Thyroid gland (tissue), 4 donors: Measurements from ENCODE around the gene MVB12B. TPM values are rescaled to one million over a fixed set of nuclear protein-coding genes. Genes with fewer than 3 reads are reported as not detected.

ENCODE experiments used
- DNase-seq, 2 donors: peaks; one replicate each; pipeline ENCODE4 v3.0.0-alpha.2; 2019
- H3K27ac ChIP-seq, 3 donors: fragments of 200-600 bp; sonication (generic); 1 replicate in 2 of 3; 2 replicates in 1 of 3; pipeline ENCODE4 v1.5.1; 2016 to 2019; ENCODE audit warnings: mild to moderate bottlenecking in 1 of 3, moderate library complexity in 1 of 3
- H3K27me3 ChIP-seq: fragments of 200-600 bp; sonication (generic); one replicate; pipeline ENCODE4 v1.5.1; 2019
- H3K36me3 ChIP-seq, 2 donors: fragments of 200-600 bp; sonication (generic); one replicate each; pipeline ENCODE4 v1.5.1; 2016 to 2019
- H3K4me1 ChIP-seq, 2 donors: fragments of 200-600 bp; sonication (generic); one replicate each; pipeline ENCODE4 v1.5.1; 2017 to 2019
- H3K4me3 ChIP-seq, 3 donors: fragments of 200-600 bp; sonication (generic); replicated peaks in 1 of 3; 1 replicate in 2 of 3; 2 replicates in 1 of 3; pipeline ENCODE4 v1.5.1; 2016; ENCODE audit warnings: mild to moderate bottlenecking in 1 of 3
- H3K9me3 ChIP-seq: fragments of 200-600 bp; sonication (generic); one replicate; pipeline ENCODE4 v1.5.1; 2017
- POLR2A ChIP-seq, 2 donors: fragments of 450-650 bp; IDR thresholded peaks; one replicate each; pipeline ENCODE4 v1.6.1; 2017; ENCODE audit warnings: antibody characterized with exemption in 2 of 2, mild to moderate bottlenecking in 2 of 2, moderate library complexity in 1 of 2
- WGBS, 2 donors: methylation state at CpG; one replicate each; pipeline ENCODE4 v1.1.5; 2017; 5-methylcytosine and 5-hydroxymethylcytosine counted together
- intact Hi-C: fragments of 100-400 bp; cut with DNase I; formaldehyde crosslinking; loops from one replicate; pipeline ENCODE4 v1.15.1; 2023
- total RNA-seq, 4 donors: library from RNA; depleted of rRNA; stranded (reverse); fragments of >200 nt; gene quantifications; one replicate each; pipeline ENCODE4 v1.2.3, GENCODE V29; 2016
- TF ChIP-seq, protein P1 (sequence below), 6 experiments: fragments of 200-600 bp in 3 of 6; fragments of 450-650 bp in 3 of 6; sonication (generic) in 3 of 6; IDR thresholded peaks; one replicate each; pipeline ENCODE4 v1.5.1; 2016 to 2019; ENCODE audit warnings: antibody characterized with exemption in 6 of 6, mild to moderate bottlenecking in 2 of 6, inconsistent platforms in 1 of 6, moderate library complexity in 1 of 6

Gene MVB12B
- total RNA-seq, 4 donors from 2014 or later: 13.4 to 19.3 (median 15.5) TPM

DNA sequence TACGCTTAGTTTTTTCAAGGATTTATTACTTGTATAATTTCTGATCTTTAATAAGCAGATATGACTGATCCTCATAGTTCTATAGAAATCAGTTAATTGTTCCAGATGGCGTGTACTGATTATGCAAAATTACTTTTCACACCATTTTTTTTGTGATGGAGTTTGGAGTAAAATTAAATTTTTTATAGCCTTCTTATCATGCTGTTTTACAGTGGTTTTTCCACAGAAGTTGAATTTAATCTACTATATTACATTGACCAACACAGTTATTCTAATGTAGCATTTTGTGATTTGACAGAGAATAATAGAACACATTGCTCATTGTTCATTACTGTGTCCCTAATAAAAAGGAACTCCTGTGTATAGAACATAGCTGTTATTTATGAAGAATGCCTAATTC, 111.1 kb downstream of the MVB12B start:
- DNase-seq: no peak
- Histone ChIP-seq H3K4me1 (peaks cover 0 to 5% of the 10 kb centered on the region in 2 donors), H3K4me3 (no peak overlapping the region), H3K9me3 (no peaks in the 10 kb centered on the region), H3K27me3 (no peaks in the 10 kb centered on the region), H3K27ac (no peak overlapping the region), H3K36me3 (no peaks in the 10 kb centered on the region)
- intact Hi-C loops: no loop called here
- WGBS, 2 donors: 96% methylated on average over 2 of the region's 2 CpGs
- TF ChIP-seq POLR2A (IDR thresholded peaks at IDR 0.05): no peak
- TF ChIP-seq, protein P1, sequence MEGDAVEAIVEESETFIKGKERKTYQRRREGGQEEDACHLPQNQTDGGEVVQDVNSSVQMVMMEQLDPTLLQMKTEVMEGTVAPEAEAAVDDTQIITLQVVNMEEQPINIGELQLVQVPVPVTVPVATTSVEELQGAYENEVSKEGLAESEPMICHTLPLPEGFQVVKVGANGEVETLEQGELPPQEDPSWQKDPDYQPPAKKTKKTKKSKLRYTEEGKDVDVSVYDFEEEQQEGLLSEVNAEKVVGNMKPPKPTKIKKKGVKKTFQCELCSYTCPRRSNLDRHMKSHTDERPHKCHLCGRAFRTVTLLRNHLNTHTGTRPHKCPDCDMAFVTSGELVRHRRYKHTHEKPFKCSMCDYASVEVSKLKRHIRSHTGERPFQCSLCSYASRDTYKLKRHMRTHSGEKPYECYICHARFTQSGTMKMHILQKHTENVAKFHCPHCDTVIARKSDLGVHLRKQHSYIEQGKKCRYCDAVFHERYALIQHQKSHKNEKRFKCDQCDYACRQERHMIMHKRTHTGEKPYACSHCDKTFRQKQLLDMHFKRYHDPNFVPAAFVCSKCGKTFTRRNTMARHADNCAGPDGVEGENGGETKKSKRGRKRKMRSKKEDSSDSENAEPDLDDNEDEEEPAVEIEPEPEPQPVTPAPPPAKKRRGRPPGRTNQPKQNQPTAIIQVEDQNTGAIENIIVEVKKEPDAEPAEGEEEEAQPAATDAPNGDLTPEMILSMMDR (IDR thresholded peaks at IDR 0.05): no peak

DNA sequence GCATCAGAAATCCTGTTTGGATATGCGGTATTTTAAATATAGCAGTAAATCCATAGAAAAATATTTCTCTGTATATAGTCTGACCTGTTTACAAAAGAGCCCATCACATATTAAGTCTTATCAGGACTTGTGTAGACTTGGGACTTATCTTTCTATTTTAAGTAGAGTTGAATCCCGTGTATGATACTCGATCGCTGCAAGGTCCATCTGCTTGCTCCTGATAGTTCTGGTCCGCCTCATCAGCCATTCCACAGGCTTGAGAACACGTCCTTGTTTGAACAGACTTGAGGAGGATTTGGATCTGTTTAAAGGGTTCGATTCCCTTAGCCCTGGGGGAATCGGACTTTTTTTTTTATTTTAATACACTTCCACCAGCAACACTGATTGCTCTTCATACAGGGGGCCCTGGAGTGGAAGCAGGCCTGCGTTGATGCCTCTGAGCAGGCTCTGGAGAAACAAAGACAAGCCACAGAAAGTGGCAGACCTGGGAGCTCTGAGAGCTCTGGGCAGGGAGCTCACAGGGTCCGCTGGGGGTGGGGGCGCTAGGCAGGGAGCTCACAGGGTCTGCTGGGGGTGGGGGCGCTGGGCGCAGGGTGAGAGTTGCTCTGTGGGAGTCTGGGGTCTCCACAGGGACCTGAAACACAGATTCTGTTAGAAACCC, 112.2 kb downstream of the MVB12B start:
- WGBS, 2 donors: 91 to 92% methylated on average over 12 to 13 of the region's 13 CpGs
- intact Hi-C loops: no loop called here
- Histone ChIP-seq H3K9me3 (no peaks in the 10 kb centered on the region), H3K4me1 (peaks cover 0 to 5% of the 10 kb centered on the region in 2 donors), H3K27me3 (no peaks in the 10 kb centered on the region), H3K36me3 (no peaks in the 10 kb centered on the region), H3K27ac (no peak overlapping the region), H3K4me3 (no peak overlapping the region)
- no peak for DNase-seq
- TF ChIP-seq, protein P1 (IDR thresholded peaks at IDR 0.05): no peak

DNA sequence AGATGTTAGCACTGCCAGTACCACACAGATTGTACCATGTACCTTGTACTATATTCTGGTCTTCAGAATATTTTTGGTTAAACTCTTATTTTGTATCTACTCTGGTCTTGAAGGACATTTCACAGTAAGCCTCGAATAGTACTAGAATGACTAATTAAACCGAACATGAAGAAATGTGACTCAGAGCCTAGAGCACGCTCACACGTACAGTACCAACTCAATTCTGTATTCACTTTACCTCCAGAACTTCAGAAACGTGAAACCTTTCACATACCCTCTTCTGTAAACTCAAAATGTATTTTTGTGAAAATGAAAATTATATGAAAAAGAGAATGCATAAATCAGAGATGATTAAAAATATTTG, 112.8 kb downstream of the MVB12B start:
- no peaks in the 10 kb centered on the region for H3K36me3 ChIP-seq
- 85 to 86% methylated on average over 5 of the region's 5 CpGs for WGBS, 2 donors
- intact Hi-C loops: no loop called here
- TF ChIP-seq, protein P1 (IDR thresholded peaks at IDR 0.05): no peak
- TF ChIP-seq POLR2A (IDR thresholded peaks at IDR 0.05): no peak
- no peak overlapping the region for H3K4me3 ChIP-seq
- H3K27ac ChIP-seq: no peak overlapping the region
- no peak for DNase-seq
- peaks cover 0 to 5% of the 10 kb centered on the region in 2 donors for H3K4me1 ChIP-seq
- H3K27me3 ChIP-seq: no peaks in the 10 kb centered on the region
- no peaks in the 10 kb centered on the region for H3K9me3 ChIP-seq

DNA sequence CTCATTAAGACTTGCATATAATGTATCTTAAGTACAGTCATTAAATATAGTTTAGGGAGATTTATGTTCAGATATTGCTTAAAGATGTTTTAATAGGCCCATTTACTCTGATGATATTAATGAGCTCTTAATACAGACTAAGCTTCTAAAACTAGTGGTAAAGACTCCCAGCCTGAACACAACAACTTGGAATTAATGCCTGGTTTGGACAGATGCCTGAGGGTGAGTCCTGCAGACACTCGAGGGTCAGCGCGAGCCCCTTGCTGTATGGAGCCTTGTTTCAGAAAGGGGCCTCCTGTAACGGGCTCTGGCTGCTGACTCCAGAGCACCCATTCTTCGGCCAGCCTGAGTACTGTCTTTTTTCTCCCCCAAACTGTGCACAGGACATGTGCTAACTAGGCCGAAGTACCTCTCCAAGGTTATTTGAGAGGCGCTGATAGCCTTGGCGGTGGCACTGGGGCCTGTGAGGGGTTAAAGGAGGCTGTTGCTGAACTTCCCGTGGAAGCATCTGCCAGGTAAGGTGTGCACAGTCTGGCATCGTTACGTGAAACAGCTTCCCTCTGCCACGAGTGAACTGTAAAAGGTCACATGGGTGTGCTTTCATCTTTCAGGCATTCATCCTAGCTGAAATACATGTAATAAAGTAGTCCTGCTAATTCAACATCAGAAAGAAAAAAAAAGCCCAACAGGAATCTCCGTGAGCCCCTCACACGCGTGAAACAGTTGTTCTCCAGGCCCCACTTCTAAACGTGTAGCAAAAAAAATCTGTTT, 113.4 kb downstream of the MVB12B start:
- no peak for DNase-seq
- Histone ChIP-seq H3K4me1 (peaks cover 0 to 5% of the 10 kb centered on the region in 2 donors), H3K27me3 (no peaks in the 10 kb centered on the region), H3K36me3 (no peaks in the 10 kb centered on the region), H3K4me3 (no peak overlapping the region), H3K27ac (no peak overlapping the region), H3K9me3 (no peaks in the 10 kb centered on the region)
- intact Hi-C loops: no loop called here
- WGBS, 2 donors: 87 to 88% methylated on average over 16 of the region's 16 CpGs
- TF ChIP-seq POLR2A (IDR thresholded peaks at IDR 0.05): no peak
- TF ChIP-seq, protein P1 (IDR thresholded peaks at IDR 0.05): no peak

DNA sequence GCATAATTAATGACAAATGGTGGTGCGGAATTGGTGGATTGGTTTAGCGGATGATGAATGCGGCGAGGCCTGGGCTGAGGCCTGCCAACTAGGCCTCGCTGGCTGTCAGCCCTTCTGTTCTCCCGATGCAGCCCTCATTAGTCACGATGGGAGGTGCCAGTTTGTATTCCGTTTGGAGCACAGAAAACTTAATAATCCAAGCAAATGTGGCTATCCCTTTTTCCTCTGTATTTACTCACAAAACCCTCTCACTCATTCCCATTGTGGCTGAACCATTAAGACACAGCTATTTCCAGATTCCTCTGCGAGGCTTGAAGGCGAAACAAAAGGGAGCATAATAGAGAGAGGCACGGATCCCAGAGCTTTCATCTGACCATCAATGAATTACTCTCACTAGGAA, 114.3 kb downstream of the MVB12B start:
- peaks cover 0 to 5% of the 10 kb centered on the region in 2 donors for H3K4me1 ChIP-seq
- TF ChIP-seq, protein P1 (IDR thresholded peaks at IDR 0.05): no peak
- TF ChIP-seq POLR2A (IDR thresholded peaks at IDR 0.05): no peak
- no peaks in the 10 kb centered on the region for H3K9me3 ChIP-seq
- H3K36me3 ChIP-seq: no peaks in the 10 kb centered on the region
- 90% methylated on average over 11 of the region's 11 CpGs for WGBS, 2 donors
- no peak overlapping the region for H3K4me3 ChIP-seq
- intact Hi-C loops: no loop called here
- H3K27me3 ChIP-seq: no peaks in the 10 kb centered on the region
- no peak overlapping the region for H3K27ac ChIP-seq
- no peak for DNase-seq
